Measurements from ENCODE around the gene WNT3A.

DNA sequence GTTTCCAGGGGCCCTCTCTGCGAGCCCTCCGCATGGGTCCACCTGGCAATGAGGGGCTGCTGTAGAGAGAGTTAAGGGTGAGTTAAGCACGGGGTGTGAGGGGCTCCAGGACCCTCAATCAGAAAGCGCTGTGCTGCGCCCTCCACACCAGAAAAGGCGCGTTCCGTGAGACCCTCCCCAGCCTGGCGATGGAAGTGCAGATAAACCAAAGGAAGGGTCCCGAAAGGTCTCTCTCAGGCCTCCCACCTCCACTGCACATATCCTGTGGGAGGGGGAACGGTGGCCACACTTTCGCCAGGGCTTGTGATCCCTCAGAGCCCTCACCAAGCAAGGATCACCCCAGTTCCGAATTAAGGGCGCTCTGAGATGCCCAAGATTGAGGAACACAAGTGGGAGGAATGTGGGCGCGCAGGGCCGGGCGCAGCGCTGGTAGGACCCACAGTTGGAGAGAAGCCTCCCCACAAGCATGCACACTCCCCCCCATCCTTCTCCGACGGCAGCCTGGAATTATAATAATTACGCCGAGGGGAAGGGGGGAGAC is 1.1 kb downstream of the WNT3A start:
- no peak for TF ChIP-seq EZH2 (optimal IDR thresholded peaks at IDR 0.05; ENCODE audit: low read depth, low read length)
- TF ChIP-seq CTCF (IDR thresholded peaks at IDR 0.05; ENCODE audit: low read length), result no peak

Data from MM.1S (cell line).